ENCODE data around the gene EPAS1.
A peak's percentile ranks its signal among the peaks of the same experiment; 100 is the strongest.

Gene EPAS1

GRCh38 chr2:46365913-46366667, 68.9 kb downstream of the EPAS1 start:
- H3K27me3 ChIP-seq (ENCODE audit: control insufficient read depth in 1 of 2, insufficient read depth in 2 of 2, low read length in 2 of 2), result no peaks in the 10 kb centered on the region
- H3K9ac ChIP-seq (ENCODE audit: low read length in 2 of 2), result no peak overlapping the region
- no peaks in the 10 kb centered on the region for H3K9me3 ChIP-seq (ENCODE audit: control insufficient read depth in 2 of 2, low read length in 2 of 2)
- H3K27ac ChIP-seq (ENCODE audit: low read length), result no peak overlapping the region
- peaks cover 5% of the 10 kb centered on the region in 2 donors for H3K36me3 ChIP-seq (ENCODE audit: control insufficient read depth in 2 of 2, insufficient read depth in 2 of 2, low read length in 2 of 2)
- H3K4me1 ChIP-seq (ENCODE audit: control insufficient read depth, insufficient read depth, low read length), result peaks cover 3% of the 10 kb centered on the region
- no peak overlapping the region for H3K4me3 ChIP-seq (ENCODE audit: low read length in 2 of 2)

- Histone ChIP-seq H3K27ac (ENCODE audit: low read length) (no peak overlapping the region), H3K9ac (ENCODE audit: low read length in 2 of 2) (no peak overlapping the region), H3K36me3 (ENCODE audit: control insufficient read depth in 2 of 2, insufficient read depth in 2 of 2, low read length in 2 of 2) (peaks cover 5% of the 10 kb centered on the region in 2 donors), H3K27me3 (ENCODE audit: control insufficient read depth in 1 of 2, insufficient read depth in 2 of 2, low read length in 2 of 2) (no peaks in the 10 kb centered on the region), H3K4me3 (ENCODE audit: low read length in 2 of 2) (no peak overlapping the region), H3K9me3 (ENCODE audit: control insufficient read depth in 2 of 2, low read length in 2 of 2) (no peaks in the 10 kb centered on the region), H3K4me1 (ENCODE audit: control insufficient read depth, insufficient read depth, low read length) (peaks cover 3% of the 10 kb centered on the region)
Observed at GRCh38 chr2:46366668-46367052, 69.5 kb downstream of the EPAS1 start.

DNA sequence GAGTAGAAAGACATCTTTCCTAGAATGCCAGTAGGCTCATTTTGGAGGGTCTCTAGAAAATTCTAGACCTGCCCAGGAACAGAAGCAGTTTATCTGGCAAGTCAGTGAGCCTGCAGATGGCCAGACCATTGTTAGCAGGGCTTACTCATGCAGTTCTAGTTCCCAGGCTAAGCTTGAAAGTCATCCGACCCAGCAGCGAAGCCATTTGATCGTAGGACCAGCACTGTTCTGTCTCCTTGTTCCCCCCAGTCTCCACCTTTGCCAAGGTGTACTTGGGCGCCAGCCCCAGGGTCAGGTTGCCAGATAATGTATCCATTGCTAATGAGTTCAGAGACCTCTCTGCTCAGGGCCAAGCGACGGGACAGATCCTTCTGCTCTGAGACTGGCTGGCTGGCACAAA, 70.1 kb downstream of the EPAS1 start:
- no peak overlapping the region for H3K9ac ChIP-seq (ENCODE audit: low read length in 2 of 2)
- peaks cover 5% of the 10 kb centered on the region in 2 donors for H3K36me3 ChIP-seq (ENCODE audit: control insufficient read depth in 2 of 2, insufficient read depth in 2 of 2, low read length in 2 of 2)
- no peaks in the 10 kb centered on the region for H3K4me1 ChIP-seq (ENCODE audit: control insufficient read depth, insufficient read depth, low read length)
- no peaks in the 10 kb centered on the region for H3K27me3 ChIP-seq (ENCODE audit: control insufficient read depth in 1 of 2, insufficient read depth in 2 of 2, low read length in 2 of 2)
- no peaks in the 10 kb centered on the region for H3K9me3 ChIP-seq (ENCODE audit: control insufficient read depth in 2 of 2, low read length in 2 of 2)
- H3K4me3 ChIP-seq (ENCODE audit: low read length in 2 of 2), result no peak overlapping the region
- no peak overlapping the region for H3K27ac ChIP-seq (ENCODE audit: low read length)

GRCh38 chr2:46368401-46368800, 71.2 kb downstream of the EPAS1 start:
- H3K27me3 ChIP-seq (ENCODE audit: control insufficient read depth in 1 of 2, insufficient read depth in 2 of 2, low read length in 2 of 2), result no peaks in the 10 kb centered on the region
- H3K9ac ChIP-seq (ENCODE audit: low read length in 2 of 2), result no peak overlapping the region
- H3K9me3 ChIP-seq (ENCODE audit: control insufficient read depth in 2 of 2, low read length in 2 of 2), result peaks cover 0 to 4% of the 10 kb centered on the region in 2 donors
- H3K27ac ChIP-seq (ENCODE audit: low read length), result no peak overlapping the region
- H3K4me1 ChIP-seq (ENCODE audit: control insufficient read depth, insufficient read depth, low read length), result no peaks in the 10 kb centered on the region
- no peak overlapping the region for H3K4me3 ChIP-seq (ENCODE audit: low read length in 2 of 2)
- H3K36me3 ChIP-seq (ENCODE audit: control insufficient read depth in 2 of 2, insufficient read depth in 2 of 2, low read length in 2 of 2), result peaks cover 5 to 8% of the 10 kb centered on the region in 2 donors

DNA sequence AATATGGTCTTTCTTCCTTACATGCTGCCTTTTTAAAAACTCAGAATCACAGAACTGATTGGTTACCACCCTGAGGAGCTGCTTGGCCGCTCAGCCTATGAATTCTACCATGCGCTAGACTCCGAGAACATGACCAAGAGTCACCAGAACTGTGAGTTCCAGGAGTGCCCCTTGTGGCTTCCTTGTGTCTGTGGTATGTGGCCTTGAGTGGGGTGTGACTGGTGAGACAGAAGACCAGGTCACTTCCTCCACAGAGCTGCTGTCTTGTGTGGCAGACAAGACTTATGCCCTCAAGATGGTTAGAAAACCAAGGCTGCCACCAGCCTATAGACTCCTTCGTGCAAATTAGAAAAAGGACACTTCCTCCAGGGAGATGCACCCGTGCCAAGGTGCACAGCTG, 72.6 kb downstream of the EPAS1 start:
- Histone ChIP-seq H3K9me3 (ENCODE audit: control insufficient read depth in 2 of 2, low read length in 2 of 2) (peaks cover 0 to 6% of the 10 kb centered on the region in 2 donors), H3K27ac (ENCODE audit: low read length) (no peak overlapping the region), H3K36me3 (ENCODE audit: control insufficient read depth in 2 of 2, insufficient read depth in 2 of 2, low read length in 2 of 2) (peaks cover 5 to 8% of the 10 kb centered on the region in 2 donors), H3K9ac (ENCODE audit: low read length in 2 of 2) (no peak overlapping the region), H3K27me3 (ENCODE audit: control insufficient read depth in 1 of 2, insufficient read depth in 2 of 2, low read length in 2 of 2) (no peaks in the 10 kb centered on the region), H3K4me1 (ENCODE audit: control insufficient read depth, insufficient read depth, low read length) (no peaks in the 10 kb centered on the region), H3K4me3 (ENCODE audit: low read length in 2 of 2) (no peak overlapping the region)

DNA sequence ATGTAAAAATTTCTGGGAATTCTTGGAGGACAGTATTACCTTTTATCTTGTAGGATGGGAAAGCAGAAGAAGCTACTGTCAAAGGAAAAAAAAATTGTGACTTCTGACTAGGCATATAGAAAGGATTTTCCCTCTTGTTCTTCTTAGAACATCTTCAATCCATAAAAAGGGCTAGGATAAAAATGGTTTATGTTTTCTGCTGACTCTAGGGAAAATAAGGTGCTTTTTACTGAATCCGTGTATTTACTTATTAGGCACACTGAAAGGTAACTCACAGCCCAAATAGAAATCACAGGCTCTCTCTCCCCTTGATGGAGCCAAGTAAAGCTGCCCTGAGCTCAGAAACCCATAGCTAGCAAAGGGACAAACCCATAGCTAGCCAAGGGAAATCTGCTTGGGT, 74.6 kb downstream of the EPAS1 start:
- Histone ChIP-seq H3K9me3 (ENCODE audit: control insufficient read depth in 2 of 2, low read length in 2 of 2) (peaks cover 0 to 6% of the 10 kb centered on the region in 2 donors), H3K27me3 (ENCODE audit: control insufficient read depth in 1 of 2, insufficient read depth in 2 of 2, low read length in 2 of 2) (no peaks in the 10 kb centered on the region), H3K4me1 (ENCODE audit: control insufficient read depth, insufficient read depth, low read length) (no peaks in the 10 kb centered on the region), H3K27ac (ENCODE audit: low read length) (no peak overlapping the region), H3K9ac (ENCODE audit: low read length in 2 of 2) (no peak overlapping the region), H3K36me3 (ENCODE audit: control insufficient read depth in 2 of 2, insufficient read depth in 2 of 2, low read length in 2 of 2) (peaks cover 5 to 8% of the 10 kb centered on the region in 2 donors), H3K4me3 (ENCODE audit: low read length in 2 of 2) (no peak overlapping the region)

GRCh38 chr2:46372475-46372874, 75.3 kb downstream of the EPAS1 start:
- Histone ChIP-seq H3K9me3 (ENCODE audit: control insufficient read depth in 2 of 2, low read length in 2 of 2) (peaks cover 0 to 6% of the 10 kb centered on the region in 2 donors), H3K27ac (ENCODE audit: low read length) (no peak overlapping the region), H3K4me3 (ENCODE audit: low read length in 2 of 2) (no peak overlapping the region), H3K27me3 (ENCODE audit: control insufficient read depth in 1 of 2, insufficient read depth in 2 of 2, low read length in 2 of 2) (no peaks in the 10 kb centered on the region), H3K4me1 (ENCODE audit: control insufficient read depth, insufficient read depth, low read length) (no peaks in the 10 kb centered on the region), H3K36me3 (ENCODE audit: control insufficient read depth in 2 of 2, insufficient read depth in 2 of 2, low read length in 2 of 2) (peaks cover 5 to 8% of the 10 kb centered on the region in 2 donors), H3K9ac (ENCODE audit: low read length in 2 of 2) (no peak overlapping the region)

DNA sequence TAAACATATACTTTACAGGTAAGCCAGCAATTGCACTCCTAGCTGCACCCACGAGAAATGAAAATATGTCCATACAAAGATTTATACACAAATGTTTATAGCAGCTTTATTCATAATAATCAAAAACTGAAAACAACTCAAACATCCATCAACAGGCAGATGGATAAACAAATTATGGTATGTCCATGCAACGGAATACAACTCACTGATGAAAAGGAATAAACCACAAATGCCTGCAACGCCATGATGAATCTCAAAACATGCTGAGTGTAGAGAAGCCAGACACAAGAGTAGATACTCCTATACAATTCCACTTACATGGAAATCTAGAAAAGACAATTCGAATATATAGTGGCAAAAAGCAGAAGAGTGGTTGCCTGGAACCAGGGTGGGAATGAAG, 76.0 kb downstream of the EPAS1 start:
- Histone ChIP-seq H3K9me3 (ENCODE audit: control insufficient read depth in 2 of 2, low read length in 2 of 2) (peaks cover 0 to 6% of the 10 kb centered on the region in 2 donors), H3K4me1 (ENCODE audit: control insufficient read depth, insufficient read depth, low read length) (peaks cover 2% of the 10 kb centered on the region), H3K4me3 (ENCODE audit: low read length in 2 of 2) (no peak overlapping the region), H3K36me3 (ENCODE audit: control insufficient read depth in 2 of 2, insufficient read depth in 2 of 2, low read length in 2 of 2) (peaks cover 5 to 8% of the 10 kb centered on the region in 2 donors), H3K9ac (ENCODE audit: low read length in 2 of 2) (no peak overlapping the region), H3K27ac (ENCODE audit: low read length) (no peak overlapping the region), H3K27me3 (ENCODE audit: control insufficient read depth in 1 of 2, insufficient read depth in 2 of 2, low read length in 2 of 2) (no peaks in the 10 kb centered on the region)

- peaks cover 3% of the 10 kb centered on the region in 2 donors for H3K36me3 ChIP-seq (ENCODE audit: control insufficient read depth in 2 of 2, insufficient read depth in 2 of 2, low read length in 2 of 2)
- H3K9ac ChIP-seq (ENCODE audit: low read length in 2 of 2), result no peak overlapping the region
- peaks cover 14% of the 10 kb centered on the region for H3K4me1 ChIP-seq (ENCODE audit: control insufficient read depth, insufficient read depth, low read length)
- H3K9me3 ChIP-seq (ENCODE audit: control insufficient read depth in 2 of 2, low read length in 2 of 2), result peaks cover 0 to 6% of the 10 kb centered on the region in 2 donors
- H3K4me3 ChIP-seq (ENCODE audit: low read length in 2 of 2), result no peak overlapping the region
- H3K27ac ChIP-seq (ENCODE audit: low read length), result no peak overlapping the region
- no peaks in the 10 kb centered on the region for H3K27me3 ChIP-seq (ENCODE audit: control insufficient read depth in 1 of 2, insufficient read depth in 2 of 2, low read length in 2 of 2)
Observed at GRCh38 chr2:46375566-46376125, 78.4 kb downstream of the EPAS1 start.

GRCh38 chr2:46376586-46376985, 79.4 kb downstream of the EPAS1 start:
- H3K27me3 ChIP-seq (ENCODE audit: control insufficient read depth in 1 of 2, insufficient read depth in 2 of 2, low read length in 2 of 2), result no peaks in the 10 kb centered on the region
- H3K27ac ChIP-seq (ENCODE audit: low read length), result no peak overlapping the region
- H3K4me3 ChIP-seq (ENCODE audit: low read length in 2 of 2), result no peak overlapping the region
- peaks cover 14% of the 10 kb centered on the region for H3K4me1 ChIP-seq (ENCODE audit: control insufficient read depth, insufficient read depth, low read length)
- H3K9me3 ChIP-seq (ENCODE audit: control insufficient read depth in 2 of 2, low read length in 2 of 2), result peaks cover 0 to 6% of the 10 kb centered on the region in 2 donors
- no peak overlapping the region for H3K9ac ChIP-seq (ENCODE audit: low read length in 2 of 2)
- H3K36me3 ChIP-seq (ENCODE audit: control insufficient read depth in 2 of 2, insufficient read depth in 2 of 2, low read length in 2 of 2), result peaks cover 3 to 4% of the 10 kb centered on the region in 2 donors

GRCh38 chr2:46377101-46377581, 79.9 kb downstream of the EPAS1 start:
- Histone ChIP-seq H3K4me3 (ENCODE audit: low read length in 2 of 2) (no peak overlapping the region), H3K36me3 (ENCODE audit: control insufficient read depth in 2 of 2, insufficient read depth in 2 of 2, low read length in 2 of 2) (peaks cover 3 to 4% of the 10 kb centered on the region in 2 donors), H3K4me1 (ENCODE audit: control insufficient read depth, insufficient read depth, low read length) (peaks cover 14% of the 10 kb centered on the region), H3K27me3 (ENCODE audit: control insufficient read depth in 1 of 2, insufficient read depth in 2 of 2, low read length in 2 of 2) (no peaks in the 10 kb centered on the region), H3K9ac (ENCODE audit: low read length in 2 of 2) (no peak overlapping the region), H3K9me3 (ENCODE audit: control insufficient read depth in 2 of 2, low read length in 2 of 2) (peaks cover 0 to 6% of the 10 kb centered on the region in 2 donors), H3K27ac (ENCODE audit: low read length) (peak overlapping the region; percentile 37)

Data from stomach smooth muscle (tissue), 2 donors.